ENCODE results near the gene FNIP2.
"Not testable (repeated sequence)": the region's sequence is repeated elsewhere in the genome, so short reads cannot be mapped to it uniquely, and the experiment has no call there.

- TF ChIP-seq CTCF, POLR2A (IDR thresholded peaks at IDR 0.05): not testable (repeated sequence)
These were observed 13.0 kb upstream of the FNIP2 start for GRCh38 chr4:158755819-158756218.

Data from heart left ventricle (tissue), 13 donors.